HG03354 (cell line): ENCODE data around the gene ACKR2.
A peak's percentile ranks its signal among the peaks of the same experiment; 100 is the strongest.
"Not testable (repeated sequence)": the region's sequence is repeated elsewhere in the genome, so short reads cannot be mapped to it uniquely, and the experiment has no call there.

Source experiments
- ATAC-seq: cut with Tn5 transposase; IDR thresholded peaks from one replicate; pipeline ENCODE4 v1.9.1; 2021; ENCODE audit warnings: mild to moderate bottlenecking; ENCODE audit not compliant: unreplicated experiment, poor library complexity, severe bottlenecking

Gene ACKR2

GRCh38 chr3:42880601-42881451 lies 71.6 kb downstream of the ACKR2 start:
- ATAC-seq = peak; percentile 99

GRCh38 chr3:42883251-42883930 lies 74.1 kb downstream of the ACKR2 start:
- not testable (repeated sequence) for ATAC-seq

GRCh38 chr3:42884324-42884723 lies 75.1 kb downstream of the ACKR2 start:
- no peak for ATAC-seq

GRCh38 chr3:42886294-42886822 lies 77.1 kb downstream of the ACKR2 start:
- no peak for ATAC-seq

- ATAC-seq = no peak
Measured at GRCh38 chr3:42887084-42887483, 77.8 kb downstream of the ACKR2 start.

- ATAC-seq = no peak
Measured at GRCh38 chr3:42891042-42891441, 81.8 kb downstream of the ACKR2 start.

GRCh38 chr3:42892169-42892568 lies 82.9 kb downstream of the ACKR2 start:
- ATAC-seq = no peak

GRCh38 chr3:42892807-42893206 lies 83.6 kb downstream of the ACKR2 start:
- no peak for ATAC-seq

- no peak for ATAC-seq
Measured at GRCh38 chr3:42894698-42895579, 85.7 kb downstream of the ACKR2 start.

- no peak for ATAC-seq
Measured at GRCh38 chr3:42895580-42895868, 86.3 kb downstream of the ACKR2 start.

GRCh38 chr3:42898896-42899675 lies 89.8 kb downstream of the ACKR2 start:
- no peak for ATAC-seq

GRCh38 chr3:42900226-42901072 lies 91.2 kb downstream of the ACKR2 start:
- no peak for ATAC-seq

- ATAC-seq = no peak
Measured at GRCh38 chr3:42901073-42901415, 91.8 kb downstream of the ACKR2 start.

- no peak for ATAC-seq
Measured at GRCh38 chr3:42902257-42902656, 93.0 kb downstream of the ACKR2 start.

- no peak for ATAC-seq
Measured at GRCh38 chr3:42904076-42904475, 94.8 kb downstream of the ACKR2 start.

GRCh38 chr3:42905740-42906069 lies 96.5 kb downstream of the ACKR2 start:
- no peak for ATAC-seq

GRCh38 chr3:42906070-42906847 lies 97.0 kb downstream of the ACKR2 start, which contains the start of gene ZNF662:
ZNF662 (plus strand) TSS chr3:42906142; CDS start chr3:42908115, 1,973 bp downstream.
- ATAC-seq = no peak

GRCh38 chr3:42906848-42907183 lies 97.6 kb downstream of the ACKR2 start:
- ATAC-seq = no peak
